ENCODE data around the gene TLE3. TPM values are rescaled to one million over a fixed set of nuclear protein-coding genes. Genes with fewer than 3 reads are reported as not detected.

TLE3 gene
- total and polyA plus RNA-seq, 2 donors (not counting 1 experiment from before 2014, with no cell fraction given) = 14.6 to 16.5 TPM

GRCh38 chr15:70132139-70132538 lies 34.4 kb upstream of the TLE3 start:
- Histone ChIP-seq H3K9ac (ENCODE audit: insufficient read depth, low read length) (no peak overlapping the region), H3K36me3 (ENCODE audit: control insufficient read depth, insufficient read depth, low read length) (no peaks in the 10 kb centered on the region), H3K9me3 (ENCODE audit: control insufficient read depth, insufficient read depth, low read depth, low read length) (no peaks in the 10 kb centered on the region), H3K27ac (ENCODE audit: insufficient read depth, low read length) (no peak overlapping the region), H3K4me2 (ENCODE audit: extremely low read depth, insufficient read depth, low read length) (no peak overlapping the region), H3K79me2 (ENCODE audit: control insufficient read depth, insufficient read depth, low read length) (no peaks in the 10 kb centered on the region), H3K4me1 (ENCODE audit: control insufficient read depth, extremely low read depth, insufficient read depth, low read length) (no peaks in the 10 kb centered on the region), H4K20me1 (ENCODE audit: control insufficient read depth, extremely low read depth, insufficient read depth, low read length) (no peaks in the 10 kb centered on the region), H3K4me3 (replicated peaks in 1 of 4; ENCODE audit: control extremely low read depth in 1 of 4, insufficient read depth in 1 of 4, low read depth in 3 of 4, low read length in 4 of 4) (no peak overlapping the region), H3K27me3 (ENCODE audit: control insufficient read depth, insufficient read depth, low read length) (peaks cover 16% of the 10 kb centered on the region), H2AFZ (ENCODE audit: low read length) (no peak overlapping the region)
- TF ChIP-seq CTCF (conservative IDR thresholded peaks at IDR 0.05 in 1 of 2, IDR thresholded peaks at IDR 0.05 in 1 of 2; ENCODE audit: low read depth in 1 of 2, low read length in 2 of 2) (no peak), EZH2 (IDR thresholded peaks at IDR 0.05; ENCODE audit: low read length, missing control alignments) (no peak)
- peak in 1 of 2 donors; percentile 83 for DNase-seq (ENCODE audit: low read depth in 2 of 2)

GRCh38 chr15:70128414-70129140 lies 30.9 kb upstream of the TLE3 start:
- peaks cover 28% of the 10 kb centered on the region for H3K27me3 ChIP-seq (ENCODE audit: control insufficient read depth, insufficient read depth, low read length)
- H2AFZ ChIP-seq (ENCODE audit: low read length) = no peak overlapping the region
- H3K36me3 ChIP-seq (ENCODE audit: control insufficient read depth, insufficient read depth, low read length) = no peaks in the 10 kb centered on the region
- DNase-seq (ENCODE audit: low read depth in 2 of 2) = no peak
- H3K4me2 ChIP-seq (ENCODE audit: extremely low read depth, insufficient read depth, low read length) = no peak overlapping the region
- H3K4me3 ChIP-seq (replicated peaks in 1 of 4; ENCODE audit: control extremely low read depth in 1 of 4, insufficient read depth in 1 of 4, low read depth in 3 of 4, low read length in 4 of 4) = no peak overlapping the region
- H3K9me3 ChIP-seq (ENCODE audit: control insufficient read depth, insufficient read depth, low read depth, low read length) = no peaks in the 10 kb centered on the region
- no peaks in the 10 kb centered on the region for H3K4me1 ChIP-seq (ENCODE audit: control insufficient read depth, extremely low read depth, insufficient read depth, low read length)
- no peaks in the 10 kb centered on the region for H4K20me1 ChIP-seq (ENCODE audit: control insufficient read depth, extremely low read depth, insufficient read depth, low read length)
- no peak overlapping the region for H3K9ac ChIP-seq (ENCODE audit: insufficient read depth, low read length)
- H3K27ac ChIP-seq (ENCODE audit: insufficient read depth, low read length) = no peak overlapping the region
- TF ChIP-seq EZH2 (IDR thresholded peaks at IDR 0.05; ENCODE audit: low read length, missing control alignments) (no peak), CTCF (conservative IDR thresholded peaks at IDR 0.05 in 1 of 2, IDR thresholded peaks at IDR 0.05 in 1 of 2; ENCODE audit: low read depth in 1 of 2, low read length in 2 of 2) (no peak)
- no peaks in the 10 kb centered on the region for H3K79me2 ChIP-seq (ENCODE audit: control insufficient read depth, insufficient read depth, low read length)

GRCh38 chr15:70127770-70128413 lies 30.2 kb upstream of the TLE3 start:
- Histone ChIP-seq H3K9ac (ENCODE audit: insufficient read depth, low read length) (no peak overlapping the region), H3K27ac (ENCODE audit: insufficient read depth, low read length) (no peak overlapping the region), H3K4me3 (replicated peaks in 1 of 4; ENCODE audit: control extremely low read depth in 1 of 4, insufficient read depth in 1 of 4, low read depth in 3 of 4, low read length in 4 of 4) (no peak overlapping the region), H3K9me3 (ENCODE audit: control insufficient read depth, insufficient read depth, low read depth, low read length) (no peaks in the 10 kb centered on the region), H3K4me1 (ENCODE audit: control insufficient read depth, extremely low read depth, insufficient read depth, low read length) (no peaks in the 10 kb centered on the region), H2AFZ (ENCODE audit: low read length) (no peak overlapping the region), H3K36me3 (ENCODE audit: control insufficient read depth, insufficient read depth, low read length) (no peaks in the 10 kb centered on the region), H4K20me1 (ENCODE audit: control insufficient read depth, extremely low read depth, insufficient read depth, low read length) (no peaks in the 10 kb centered on the region), H3K4me2 (ENCODE audit: extremely low read depth, insufficient read depth, low read length) (no peak overlapping the region), H3K27me3 (ENCODE audit: control insufficient read depth, insufficient read depth, low read length) (peaks cover 28% of the 10 kb centered on the region), H3K79me2 (ENCODE audit: control insufficient read depth, insufficient read depth, low read length) (no peaks in the 10 kb centered on the region)
- TF ChIP-seq CTCF (conservative IDR thresholded peaks at IDR 0.05 in 1 of 2, IDR thresholded peaks at IDR 0.05 in 1 of 2; ENCODE audit: low read depth in 1 of 2, low read length in 2 of 2) = no peak
- TF ChIP-seq EZH2 (IDR thresholded peaks at IDR 0.05; ENCODE audit: low read length, missing control alignments) = no peak
- no peak for DNase-seq (ENCODE audit: low read depth in 2 of 2)

Data from fibroblast of lung (primary cell).